Activated CD8-positive, alpha-beta memory T cell treated with anti-CD3 and anti-CD28 coated beads, Interleukin-2, amount 50 U/mL, for 1 hour (primary cell): ENCODE data around the gene KRTAP2-1.
"Not testable (repeated sequence)": the region's sequence is repeated elsewhere in the genome, so short reads cannot be mapped to it uniquely, and the experiment has no call there.

Source experiments
- DNase-seq: peaks from one replicate; pipeline ENCODE4 v3.0.0-alpha.2; 2020; ENCODE audit errors: extremely low read depth

KRTAP2-1 gene

GRCh38 chr17:41012326-41013120 is 34.6 kb downstream of the KRTAP2-1 start:
- no peak for DNase-seq

- no peak for DNase-seq
These were observed 36.7 kb downstream of the KRTAP2-1 start for GRCh38 chr17:41010441-41010840.

GRCh38 chr17:41009936-41010335 is 37.2 kb downstream of the KRTAP2-1 start:
- no peak for DNase-seq

- no peak for DNase-seq
These were observed 37.8 kb downstream of the KRTAP2-1 start for GRCh38 chr17:41009301-41009760.

GRCh38 chr17:41008811-41009210 is 38.3 kb downstream of the KRTAP2-1 start, which contains the start of gene KRTAP3-1:
Gene KRTAP3-1 (minus strand): TSS chr17:41009128. CDS start chr17:41009074, 54 bp downstream.
- no peak for DNase-seq

DNA sequence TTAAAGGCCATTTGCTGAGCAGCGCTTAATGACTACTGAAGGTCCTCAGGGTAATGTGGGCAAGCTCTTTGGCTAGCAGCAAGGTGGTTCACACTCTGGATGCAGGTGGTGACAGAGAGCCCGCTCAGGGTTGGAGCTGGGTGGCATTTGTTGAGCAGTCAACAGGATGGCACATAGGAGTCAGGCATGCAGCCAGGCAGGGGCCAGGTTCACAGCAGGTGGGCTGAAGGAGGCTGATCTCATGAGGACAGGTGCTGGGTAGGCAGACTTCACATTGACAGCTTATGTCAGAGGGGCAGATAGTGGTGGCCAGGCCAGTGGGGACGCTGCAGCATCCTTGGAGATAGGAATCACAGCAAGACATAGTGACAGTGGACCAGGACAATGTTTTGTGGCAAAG is 42.7 kb downstream of the KRTAP2-1 start:
- DNase-seq, result no peak

- DNase-seq, result no peak
These were observed 43.2 kb downstream of the KRTAP2-1 start for GRCh38 chr17:41003926-41004325.

DNA sequence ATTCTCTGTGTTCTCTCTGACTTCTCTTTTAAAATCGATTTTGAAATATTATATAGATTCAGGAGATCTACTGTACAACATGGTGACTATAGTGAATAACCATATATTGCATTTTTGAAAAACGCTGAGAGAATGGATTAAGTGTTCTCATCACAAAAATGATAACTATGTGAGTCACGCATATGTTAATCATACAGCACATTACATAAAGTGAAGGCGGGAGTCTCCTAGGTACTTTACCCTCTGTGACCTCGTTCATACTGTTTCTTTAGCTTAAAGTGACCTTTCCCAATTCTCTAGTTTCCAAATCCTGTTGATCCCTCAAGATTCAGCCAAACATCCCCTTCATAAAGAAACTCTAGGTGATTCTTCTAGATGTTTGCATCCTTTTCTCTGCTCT is 44.3 kb downstream of the KRTAP2-1 start:
- no peak for DNase-seq

DNA sequence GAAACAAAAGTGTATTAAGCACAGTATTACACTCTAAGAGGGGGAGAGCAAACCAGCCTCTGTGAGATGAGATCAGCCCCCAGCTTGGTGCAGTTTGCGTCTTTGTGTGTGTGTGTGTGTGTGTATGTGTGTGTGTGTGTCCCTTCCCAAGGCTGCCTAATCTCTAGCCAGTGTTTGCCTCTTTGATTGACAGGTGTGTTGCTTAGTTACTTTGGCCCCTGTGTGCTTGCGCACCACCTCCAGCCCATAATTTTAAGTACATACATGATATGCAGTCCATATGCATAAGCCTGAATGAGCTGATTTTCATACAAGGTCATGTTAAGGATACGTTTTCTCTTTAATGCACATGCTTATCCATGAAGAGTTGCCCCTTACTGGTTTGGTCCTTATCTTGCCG is 45.3 kb downstream of the KRTAP2-1 start:
- DNase-seq, result no peak

GRCh38 chr17:40999563-40999962 is 47.6 kb downstream of the KRTAP2-1 start, which contains the start of gene KRTAP3-2:
Gene KRTAP3-2 (minus strand): TSS chr17:40999906. CDS start chr17:40999853, 53 bp downstream.
- DNase-seq, result not testable (repeated sequence)

DNA sequence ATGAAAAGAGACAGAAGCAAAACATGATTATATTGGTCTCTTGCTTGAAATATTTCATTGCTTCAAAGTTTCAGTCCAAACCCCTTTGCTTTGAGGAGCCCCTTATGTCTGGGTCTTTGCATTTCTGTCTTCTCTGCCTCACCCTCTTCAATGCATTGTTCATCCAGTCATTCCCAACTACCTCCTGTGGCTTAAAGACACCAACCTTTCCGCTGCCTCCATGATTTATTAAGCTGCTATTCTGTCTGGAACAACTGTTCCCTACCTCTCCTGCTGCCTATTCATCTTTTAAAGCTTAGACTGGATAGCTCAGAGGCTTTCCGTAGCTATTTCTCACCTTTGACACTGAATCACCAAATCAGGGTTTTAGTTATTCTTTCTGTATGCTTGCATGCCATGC is 49.8 kb downstream of the KRTAP2-1 start:
- no peak for DNase-seq

GRCh38 chr17:40996829-40997228 is 50.3 kb downstream of the KRTAP2-1 start:
- DNase-seq, result no peak
